HG03060 (cell line): Measurements from ENCODE around the gene RIOK1.
"Not testable (repeated sequence)": the region's sequence is repeated elsewhere in the genome, so short reads cannot be mapped to it uniquely, and the experiment has no call there.

Experiments
- ATAC-seq: cut with Tn5 transposase; IDR thresholded peaks from one replicate; pipeline ENCODE4 v1.9.1; 2021; ENCODE audit warnings: low read depth, moderate number of reproducible peaks; ENCODE audit not compliant: unreplicated experiment

The RIOK1 gene

GRCh38 chr6:7389451-7390225 is at the start of gene RIOK1, which contains the start of gene CAGE1:
TSS of gene RIOK1 (plus strand) at chr6:7389808. CDS start at chr6:7390003, 195 bp downstream.
TSS of gene CAGE1 (minus strand) at chr6:7389742. CDS start at chr6:7387173, 2,569 bp downstream.
- peak; percentile 85 for ATAC-seq

GRCh38 chr6:7341271-7341670 is 48.3 kb upstream of the RIOK1 start:
- ATAC-seq, result no peak

- no peak for ATAC-seq
These were observed 47.4 kb upstream of the RIOK1 start for GRCh38 chr6:7341989-7342742.

GRCh38 chr6:7343546-7344475 is 45.8 kb upstream of the RIOK1 start:
- no peak for ATAC-seq

- not testable (repeated sequence) for ATAC-seq
These were observed 44.7 kb upstream of the RIOK1 start for GRCh38 chr6:7344773-7345450.

- not testable (repeated sequence) for ATAC-seq
These were observed 42.0 kb upstream of the RIOK1 start for GRCh38 chr6:7347551-7347997.

- not testable (repeated sequence) for ATAC-seq
These were observed 39.0 kb upstream of the RIOK1 start for GRCh38 chr6:7350591-7350990.

GRCh38 chr6:7351916-7352315 is 37.7 kb upstream of the RIOK1 start:
- ATAC-seq, result not testable (repeated sequence)

- ATAC-seq, result no peak
These were observed 22.2 kb upstream of the RIOK1 start for GRCh38 chr6:7367408-7367807.

- ATAC-seq, result no peak
These were observed 15.9 kb upstream of the RIOK1 start for GRCh38 chr6:7373739-7374138.

GRCh38 chr6:7377961-7378360 is 11.6 kb upstream of the RIOK1 start:
- ATAC-seq, result no peak

GRCh38 chr6:7378740-7379139 is 10.9 kb upstream of the RIOK1 start:
- no peak for ATAC-seq

- ATAC-seq, result no peak
These were observed 8.5 kb upstream of the RIOK1 start for GRCh38 chr6:7381092-7381491.

GRCh38 chr6:7389162-7389450 is 502 bp upstream of the RIOK1 start:
- ATAC-seq, result no peak

GRCh38 chr6:7390226-7390878 is 744 bp downstream of the RIOK1 start:
- peak; percentile 3 for ATAC-seq

GRCh38 chr6:7391151-7391550 is 1.5 kb downstream of the RIOK1 start:
- ATAC-seq, result no peak

- no peak for ATAC-seq
These were observed 2.8 kb downstream of the RIOK1 start for GRCh38 chr6:7392402-7392801.

GRCh38 chr6:7401075-7401474 is 11.5 kb downstream of the RIOK1 start:
- ATAC-seq, result no peak

- ATAC-seq, result no peak
These were observed 13.1 kb downstream of the RIOK1 start for GRCh38 chr6:7402716-7403115.

- ATAC-seq, result no peak
These were observed 14.9 kb downstream of the RIOK1 start for GRCh38 chr6:7404546-7404945.
